IMR-90 (cell line): ENCODE results near the gene ACVR1B. TPM values are rescaled to one million over a fixed set of nuclear protein-coding genes. Genes with fewer than 3 reads are reported as not detected.

Source experiments
- ATAC-seq: fragments of 200-7000 bp; cut with Tn5 transposase; 2 replicates; pipeline ENCODE4 v1.9.1; 2020; ENCODE audit warnings: low read depth, mild to moderate bottlenecking, moderate library complexity
- BruUV-seq: library from RNA; stranded (reverse); fragments of 400-500 nt; replicated peaks from 2 replicates; lab custom pipeline; 2021; lab: Mats Ljungman, UMichigan
- CTCF ChIA-PET: fragments of 300-600 bp; formaldehyde crosslinking; extraction: SDS; loops from one replicate; lab custom pipeline; 2021; ENCODE audit warnings: antibody characterized with exemption; lab: Yijun Ruan, JAX
- POLR2A ChIA-PET: fragments of 300-600 bp; sonication (Branson Sonifier 250); formaldehyde crosslinking; loops from one replicate; lab custom pipeline; 2022; ENCODE audit warnings: antibody characterized with exemption; ENCODE audit not compliant: unreplicated experiment; lab: Charles Lee
- DNase-seq: peaks from one replicate; pipeline ENCODE4 v3.0.0; 2013
- H2AFZ ChIP-seq: replicated peaks from 2 replicates; pipeline ENCODE3; 2013; ENCODE audit warnings: low read length, mild to moderate bottlenecking; ENCODE audit not compliant: poor library complexity
- H2AK5ac ChIP-seq: 2 replicates; pipeline ENCODE4 v1.6.1; 2013; ENCODE audit warnings: low read depth, low read length, inconsistent platforms
- H2AK9ac ChIP-seq: replicated peaks from 2 replicates; pipeline ENCODE3; 2013; ENCODE audit warnings: mild to moderate bottlenecking, low read depth, low read length, moderate library complexity; ENCODE audit not compliant: poor library complexity
- H2BK120ac ChIP-seq: 2 replicates; pipeline ENCODE4 v1.6.1; 2013; ENCODE audit warnings: low read depth, low read length, inconsistent platforms
- H2BK15ac ChIP-seq: 3 replicates; pipeline ENCODE4 v1.6.1; 2013; ENCODE audit warnings: low read depth, low read length, inconsistent platforms
- H2BK20ac ChIP-seq: 2 replicates; pipeline ENCODE4 v1.6.1; 2013; ENCODE audit warnings: low read depth, mild to moderate bottlenecking, inconsistent platforms, low read length, moderate library complexity
- H2BK5ac ChIP-seq: 2 replicates; pipeline ENCODE4 v1.6.1; 2013; ENCODE audit warnings: mild to moderate bottlenecking, low read depth, low read length, inconsistent platforms; ENCODE audit not compliant: poor library complexity, severe bottlenecking
- H3K14ac ChIP-seq: replicated peaks from 2 replicates; pipeline ENCODE4 v1.6.1; 2013; ENCODE audit warnings: low read depth, low read length, inconsistent platforms
- H3K18ac ChIP-seq: 2 replicates; pipeline ENCODE4 v1.6.1; 2013; ENCODE audit warnings: low read depth, low read length, control low read depth
- H3K23ac ChIP-seq: 2 replicates; pipeline ENCODE4 v1.6.1; 2013; ENCODE audit warnings: low read depth, low read length, inconsistent platforms
- H3K27ac ChIP-seq: 2 replicates; pipeline ENCODE4 v1.5.1; 2013; ENCODE audit warnings: mild to moderate bottlenecking, control low read depth, low read length; ENCODE audit not compliant: insufficient read depth
- H3K27me3 ChIP-seq: 2 replicates; pipeline ENCODE4 v1.6.1; 2013; ENCODE audit warnings: low read length; ENCODE audit not compliant: control insufficient read depth, insufficient read depth
- H3K36me3 ChIP-seq: 2 replicates; pipeline ENCODE4 v1.6.1; 2013; ENCODE audit warnings: low read length, mixed read lengths; ENCODE audit not compliant: control insufficient read depth, insufficient read depth
- H3K4ac ChIP-seq: 2 replicates; pipeline ENCODE4 v1.6.1; 2013; ENCODE audit warnings: low read depth, low read length, inconsistent platforms
- H3K4me1 ChIP-seq: 2 replicates; pipeline ENCODE4 v1.6.1; 2013; ENCODE audit warnings: low read length, mixed read lengths; ENCODE audit not compliant: control insufficient read depth, insufficient read depth
- H3K4me2 ChIP-seq: 2 replicates; pipeline ENCODE4 v1.6.1; 2013; ENCODE audit warnings: low read depth, mild to moderate bottlenecking, control low read depth, low read length, moderate library complexity
- H3K4me3 ChIP-seq: 2 replicates; pipeline ENCODE4 v1.5.1; 2013; ENCODE audit warnings: low read depth, mild to moderate bottlenecking, control low read depth, low read length, moderate library complexity; ENCODE audit not compliant: insufficient read depth
- H3K56ac ChIP-seq: 2 replicates; pipeline ENCODE4 v1.6.1; 2013; ENCODE audit warnings: low read length, inconsistent platforms; ENCODE audit not compliant: insufficient read depth; ENCODE audit errors: extremely low read depth
- H3K79me1 ChIP-seq, 2 experiments: 2 replicates each; pipeline ENCODE4 v1.6.1; 2013; ENCODE audit warnings: low read length in 2 of 2, inconsistent platforms in 1 of 2, low read depth in 1 of 2
- H3K9ac ChIP-seq: 2 replicates; pipeline ENCODE4 v1.6.1; 2013; ENCODE audit warnings: low read depth, low read length, control low read depth
- H3K9me1 ChIP-seq: 2 replicates; pipeline ENCODE4 v1.6.1; 2013; ENCODE audit warnings: low read length, inconsistent platforms; ENCODE audit not compliant: insufficient read depth
- H3K9me3 ChIP-seq: 2 replicates; pipeline ENCODE4 v1.6.1; 2013; ENCODE audit warnings: low read length; ENCODE audit not compliant: control insufficient read depth, insufficient read depth
- H4K20me1 ChIP-seq: 2 replicates; pipeline ENCODE4 v1.6.1; 2013; ENCODE audit warnings: low read length, inconsistent platforms; ENCODE audit not compliant: insufficient read depth
- H4K5ac ChIP-seq: 2 replicates; pipeline ENCODE4 v1.6.1; 2013; ENCODE audit warnings: mild to moderate bottlenecking, low read depth, low read length, control low read depth
- H4K8ac ChIP-seq, 2 experiments: 2 replicates each; pipeline ENCODE4 v1.6.1; 2013; ENCODE audit warnings: low read depth in 2 of 2, low read length in 2 of 2, control low read depth in 1 of 2, inconsistent platforms in 1 of 2
- H4K91ac ChIP-seq: 2 replicates; pipeline ENCODE4 v1.6.1; 2013; ENCODE audit warnings: low read depth, low read length, inconsistent platforms; ENCODE audit not compliant: insufficient read depth
- FOS ChIP-seq: fragments of 150-350 bp; IDR thresholded peaks from 2 replicates; pipeline ENCODE4 v1.6.1; 2016; ENCODE audit warnings: low read depth, low read length
- RAD21 ChIP-seq: IDR thresholded peaks from 2 replicates; pipeline ENCODE4 v1.6.1; 2012; ENCODE audit warnings: low read length, improper control_type of control experiment
- WGBS, 2 experiments: methylation state at CpG; one replicate each; pipeline versions ENCODE4 v1.1.5 to v1.1.7; 2013; ENCODE audit warnings: missing lambda C conversion rate in 2 of 2; ENCODE audit not compliant: insufficient read length in 1 of 2; ENCODE audit errors: extremely low coverage in 2 of 2; 5-methylcytosine and 5-hydroxymethylcytosine counted together
- dilution Hi-C: fragments of 300-500 bp; cut with HindIII; formaldehyde crosslinking; loops from one replicate; pipeline ENCODE4 v1.14.3; 2018; ENCODE audit warnings: low sequenced_read_pairs; ENCODE audit not compliant: unreplicated experiment
- in situ Hi-C: fragments of 300-500 bp; cut with MboI; formaldehyde crosslinking; loops from 3 replicates; pipeline ENCODE4 v1.14.3; 2019; ENCODE audit warnings: low sequenced_read_pairs, inconsistent platforms, mixed read lengths
- intact Hi-C: fragments of 100-400 bp; cut with micrococcal nuclease; formaldehyde crosslinking; loops from 2 replicates; pipeline ENCODE4 v1.10.0; 2022
- polyA plus RNA-seq, 3 experiments: library from polyadenylated mRNA; depleted of rRNA; stranded (reverse); fragments of >200 nt; gene quantifications; 2 replicates each; pipeline ENCODE4 v1.2.3, GENCODE V29; 2012; ENCODE audit warnings: low replicate concordance in 1 of 3
- total RNA-seq: library from RNA; depleted of rRNA; stranded (reverse); fragments of >200 nt; gene quantifications from 2 replicates; pipeline ENCODE4 v1.2.3, GENCODE V29; 2012
- TF ChIP-seq, protein P1 (sequence below): conservative IDR thresholded peaks from 2 replicates; pipeline ENCODE4 v1.5.1; 2012; ENCODE audit warnings: mild to moderate bottlenecking, low read depth, low read length, improper control_type of control experiment
- TF ChIP-seq, protein P2 (sequence below): fragments of 150-350 bp; IDR thresholded peaks from 2 replicates; pipeline ENCODE4 v1.6.1; 2017; ENCODE audit warnings: mild to moderate bottlenecking, antibody characterized with exemption, low read length, low read depth

ACVR1B gene
- total and polyA plus RNA-seq, 2 of the 4 experiments (the other 2 are of a cell fraction) = 5.7 to 13.6 TPM

DNA sequence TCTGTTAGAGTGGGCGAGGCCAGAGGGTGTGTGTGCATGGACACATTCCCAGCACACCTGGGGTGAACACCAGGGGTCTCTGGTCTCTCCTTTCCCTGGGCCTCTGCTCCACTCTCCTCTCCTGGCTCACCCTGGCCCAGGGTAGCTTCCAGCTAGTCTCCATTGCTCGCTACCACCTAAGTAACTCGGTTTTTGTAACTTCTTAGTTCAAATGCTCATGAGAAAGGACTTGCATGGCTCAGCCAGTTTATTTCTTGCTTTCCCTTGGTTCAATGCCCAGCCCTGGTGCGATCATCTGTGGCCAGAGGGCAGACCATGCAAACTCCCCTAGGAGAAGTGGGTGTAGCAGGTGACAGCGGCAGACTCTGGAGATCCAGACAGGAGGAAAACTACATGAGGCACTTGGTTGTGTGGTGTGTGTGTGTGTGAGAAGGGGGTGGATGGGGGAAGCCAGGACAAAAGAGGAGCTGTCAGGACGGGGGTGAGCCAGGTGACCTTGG is 8.9 kb upstream of the ACVR1B start:
- H2BK5ac ChIP-seq = no peak overlapping the region

More for the DNA sequence above, 8.9 kb upstream of the ACVR1B start:
- intact Hi-C loops (no loop called here), in situ Hi-C loops (no loop called here), dilution Hi-C loops (no loop called here)
- TF ChIP-seq, protein P1, sequence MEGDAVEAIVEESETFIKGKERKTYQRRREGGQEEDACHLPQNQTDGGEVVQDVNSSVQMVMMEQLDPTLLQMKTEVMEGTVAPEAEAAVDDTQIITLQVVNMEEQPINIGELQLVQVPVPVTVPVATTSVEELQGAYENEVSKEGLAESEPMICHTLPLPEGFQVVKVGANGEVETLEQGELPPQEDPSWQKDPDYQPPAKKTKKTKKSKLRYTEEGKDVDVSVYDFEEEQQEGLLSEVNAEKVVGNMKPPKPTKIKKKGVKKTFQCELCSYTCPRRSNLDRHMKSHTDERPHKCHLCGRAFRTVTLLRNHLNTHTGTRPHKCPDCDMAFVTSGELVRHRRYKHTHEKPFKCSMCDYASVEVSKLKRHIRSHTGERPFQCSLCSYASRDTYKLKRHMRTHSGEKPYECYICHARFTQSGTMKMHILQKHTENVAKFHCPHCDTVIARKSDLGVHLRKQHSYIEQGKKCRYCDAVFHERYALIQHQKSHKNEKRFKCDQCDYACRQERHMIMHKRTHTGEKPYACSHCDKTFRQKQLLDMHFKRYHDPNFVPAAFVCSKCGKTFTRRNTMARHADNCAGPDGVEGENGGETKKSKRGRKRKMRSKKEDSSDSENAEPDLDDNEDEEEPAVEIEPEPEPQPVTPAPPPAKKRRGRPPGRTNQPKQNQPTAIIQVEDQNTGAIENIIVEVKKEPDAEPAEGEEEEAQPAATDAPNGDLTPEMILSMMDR = no peak
- TF ChIP-seq RAD21 = no peak
- no peak for TF ChIP-seq FOS
- TF ChIP-seq, protein P2, sequence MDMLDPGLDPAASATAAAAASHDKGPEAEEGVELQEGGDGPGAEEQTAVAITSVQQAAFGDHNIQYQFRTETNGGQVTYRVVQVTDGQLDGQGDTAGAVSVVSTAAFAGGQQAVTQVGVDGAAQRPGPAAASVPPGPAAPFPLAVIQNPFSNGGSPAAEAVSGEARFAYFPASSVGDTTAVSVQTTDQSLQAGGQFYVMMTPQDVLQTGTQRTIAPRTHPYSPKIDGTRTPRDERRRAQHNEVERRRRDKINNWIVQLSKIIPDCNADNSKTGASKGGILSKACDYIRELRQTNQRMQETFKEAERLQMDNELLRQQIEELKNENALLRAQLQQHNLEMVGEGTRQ = no peak
- H2AK9ac ChIP-seq = no peak overlapping the region
- H2BK20ac ChIP-seq = no peak overlapping the region
- peaks cover 10% of the 10 kb centered on the region for H3K9me3 ChIP-seq
- no peak overlapping the region for H3K14ac ChIP-seq
- no peak overlapping the region for H4K5ac ChIP-seq
- no peak overlapping the region for H2AFZ ChIP-seq
- DNase-seq = no peak
- H3K79me1 ChIP-seq = no peaks in the 10 kb centered on the region
- no peak overlapping the region for H4K8ac ChIP-seq
- H3K9ac ChIP-seq = no peak overlapping the region
- H2BK15ac ChIP-seq = no peak overlapping the region
- H4K91ac ChIP-seq = no peak overlapping the region
- no peak overlapping the region for H3K56ac ChIP-seq
- H3K4me2 ChIP-seq = no peak overlapping the region
- H2BK120ac ChIP-seq = no peak overlapping the region
- H3K27ac ChIP-seq = no peak overlapping the region
- H3K9me1 ChIP-seq = peaks cover 14% of the 10 kb centered on the region
- H3K27me3 ChIP-seq = peaks cover 4% of the 10 kb centered on the region; the same call in 1 of the 2 replicates
- no peak overlapping the region for H3K23ac ChIP-seq
- no peak overlapping the region for H2AK5ac ChIP-seq
- ChIA-PET POLR2A (no interaction called here), CTCF (no interaction called here)
- H3K18ac ChIP-seq = no peak overlapping the region
- no peak for ATAC-seq
- 80% methylated on average over 1 of the region's 6 CpGs; no CpG with 5 or more reads in 1 of the 2 experiments for WGBS, 2 experiments
- H4K20me1 ChIP-seq = no peaks in the 10 kb centered on the region
- no peak overlapping the region for H3K4me3 ChIP-seq
- no peak overlapping the region for H3K4ac ChIP-seq
- peaks cover 8% of the 10 kb centered on the region; the same call in 1 of the 2 replicates for H3K4me1 ChIP-seq
- H3K36me3 ChIP-seq = no peaks in the 10 kb centered on the region
- no TSS peak for BruUV-seq
